ENCODE measurements around the gene SS18L1.

SS18L1 gene

DNA sequence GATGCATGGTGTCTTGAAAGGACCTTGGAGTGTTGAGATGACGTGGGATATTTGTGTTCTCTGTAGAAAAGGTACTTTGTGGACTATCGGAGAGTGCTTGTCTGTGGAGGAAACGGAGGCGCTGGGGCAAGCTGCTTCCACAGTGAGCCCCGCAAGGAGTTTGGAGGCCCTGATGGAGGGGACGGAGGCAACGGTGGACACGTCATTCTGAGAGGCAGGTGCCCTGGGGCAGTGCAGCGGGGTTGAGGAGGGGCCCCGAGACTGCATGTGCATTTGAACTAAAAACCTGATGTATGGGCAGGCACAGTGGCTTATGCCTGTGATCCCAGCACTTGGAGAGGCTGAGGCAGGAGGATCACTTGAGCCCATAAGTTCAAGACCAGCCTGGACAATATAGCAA is 52.2 kb downstream of the SS18L1 start:
- DNase-seq (ENCODE audit: low read depth): no peak

DNA sequence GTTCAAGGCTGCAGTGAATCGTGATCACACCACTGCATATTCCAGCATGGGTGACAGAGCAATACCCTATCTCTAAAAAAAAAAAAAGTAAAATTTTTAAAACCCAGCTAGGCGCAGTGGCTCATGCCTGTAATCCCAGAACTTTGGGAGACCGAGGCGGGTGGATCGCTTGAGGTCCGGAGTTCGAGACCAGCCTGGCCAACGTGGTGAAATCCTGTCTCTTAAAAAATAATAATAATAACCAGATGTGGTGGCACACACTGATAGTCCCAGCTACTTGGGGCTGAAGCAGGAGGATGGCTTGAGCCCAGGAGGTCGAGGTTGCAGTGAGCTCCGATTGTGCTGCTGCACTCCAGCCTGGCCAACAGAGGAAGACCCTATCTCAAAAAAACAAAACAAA is 52.7 kb downstream of the SS18L1 start:
- DNase-seq (ENCODE audit: low read depth): no peak

DNA sequence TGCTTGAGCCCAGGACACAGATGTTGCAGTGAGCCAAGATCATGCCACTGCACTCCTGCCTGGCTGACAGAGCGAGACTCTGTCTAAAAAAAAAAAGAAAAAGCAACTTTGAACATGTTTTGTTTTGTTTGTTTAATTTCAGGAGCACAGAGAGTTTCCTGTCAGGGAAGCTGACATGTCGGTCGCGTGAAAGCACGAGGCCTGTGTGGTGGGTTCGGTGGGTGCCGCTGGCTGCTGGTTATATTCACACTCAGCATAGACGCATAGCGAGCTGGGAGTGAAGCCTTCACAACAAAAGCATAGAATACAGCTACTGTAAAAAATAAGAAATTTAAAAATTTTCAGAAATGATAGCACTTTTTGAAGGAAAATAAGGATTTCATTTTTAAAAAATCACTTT is 53.7 kb downstream of the SS18L1 start:
- no peak for DNase-seq (ENCODE audit: low read depth)

DNA sequence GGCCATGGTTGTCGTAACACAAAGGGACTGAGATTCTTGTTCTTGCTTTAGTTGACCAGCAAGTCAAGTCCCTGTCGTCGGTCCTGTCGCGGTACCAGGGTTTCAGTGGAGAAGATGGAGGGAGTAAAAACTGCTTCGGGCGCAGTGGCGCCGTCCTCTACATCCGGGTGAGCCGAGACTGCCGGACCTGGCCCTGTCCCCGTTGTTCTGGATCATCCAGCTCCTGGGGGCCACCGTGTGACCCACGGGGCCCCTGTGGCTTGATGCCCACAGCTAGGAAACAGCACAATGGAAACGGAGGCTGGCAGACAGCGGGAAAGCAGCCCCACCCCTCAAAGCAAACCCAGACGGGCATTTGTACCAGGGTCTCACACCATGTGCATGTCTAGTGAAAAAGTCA is 54.2 kb downstream of the SS18L1 start:
- DNase-seq (ENCODE audit: low read depth): no peak

DNA sequence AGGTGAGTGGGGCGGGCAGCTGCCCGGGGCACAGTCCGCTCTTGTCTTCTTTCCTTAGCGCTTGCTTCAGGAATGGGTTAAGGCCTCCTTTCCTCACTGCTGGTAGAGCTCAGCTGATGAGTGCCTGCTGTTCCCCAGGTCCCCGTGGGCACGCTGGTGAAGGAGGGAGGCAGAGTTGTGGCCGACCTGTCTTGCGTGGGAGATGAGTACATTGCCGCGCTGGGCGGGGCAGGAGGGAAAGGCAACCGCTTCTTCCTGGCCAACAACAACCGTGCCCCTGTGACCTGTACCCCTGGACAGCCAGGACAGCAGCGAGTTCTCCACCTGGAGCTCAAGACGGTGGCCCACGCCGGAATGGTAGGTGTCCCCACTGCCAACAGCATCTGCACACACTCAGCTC is 54.9 kb downstream of the SS18L1 start:
- no peak for DNase-seq (ENCODE audit: low read depth)

DNA sequence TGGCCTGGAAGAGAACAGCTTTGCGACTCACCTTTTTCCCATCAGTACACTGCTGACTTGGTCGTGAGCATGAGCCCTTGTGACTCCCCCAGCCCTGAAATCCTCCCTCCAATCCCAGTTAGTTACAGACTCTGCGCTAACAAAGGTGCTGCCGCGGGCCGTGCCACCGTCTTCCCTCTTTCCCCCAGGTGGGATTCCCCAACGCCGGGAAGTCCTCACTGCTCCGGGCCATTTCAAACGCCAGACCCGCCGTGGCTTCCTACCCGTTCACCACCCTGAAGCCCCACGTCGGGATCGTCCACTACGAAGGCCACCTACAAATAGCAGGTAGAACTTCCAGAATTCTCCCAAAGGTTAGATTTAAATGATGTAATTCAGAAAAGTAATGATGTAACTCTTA is 55.4 kb downstream of the SS18L1 start:
- no peak for DNase-seq (ENCODE audit: low read depth)

DNA sequence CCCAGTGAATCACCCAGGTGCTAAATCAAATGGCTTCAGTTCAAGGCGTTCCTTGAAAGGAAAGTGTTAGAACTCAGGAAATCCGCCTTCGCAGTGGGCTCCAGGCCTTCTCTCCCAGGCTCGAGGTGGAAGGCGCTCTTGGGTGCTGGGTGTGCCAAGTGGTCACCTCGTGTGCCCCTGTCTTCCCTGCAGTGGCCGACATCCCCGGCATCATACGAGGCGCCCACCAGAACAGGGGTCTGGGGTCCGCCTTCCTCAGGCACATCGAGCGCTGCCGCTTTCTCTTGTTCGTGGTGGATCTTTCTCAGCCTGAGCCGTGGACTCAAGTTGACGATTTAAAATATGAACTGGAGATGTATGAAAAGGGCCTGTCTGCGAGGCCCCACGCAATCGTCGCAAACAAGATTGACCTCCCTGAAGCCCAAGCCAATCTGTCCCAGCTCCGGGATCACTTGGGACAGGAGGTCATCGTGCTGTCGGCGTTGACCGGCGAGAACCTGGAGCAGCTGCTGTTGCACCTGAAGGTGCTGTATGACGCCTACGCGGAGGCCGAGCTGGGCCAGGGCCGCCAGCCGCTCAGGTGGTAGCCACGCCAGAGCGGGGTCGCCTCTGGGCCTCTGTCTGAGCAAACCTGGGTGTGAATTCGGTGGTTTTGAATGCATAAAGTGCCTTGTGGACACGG is 57.1 kb downstream of the SS18L1 start:
- no peak for DNase-seq (ENCODE audit: low read depth)

DNA sequence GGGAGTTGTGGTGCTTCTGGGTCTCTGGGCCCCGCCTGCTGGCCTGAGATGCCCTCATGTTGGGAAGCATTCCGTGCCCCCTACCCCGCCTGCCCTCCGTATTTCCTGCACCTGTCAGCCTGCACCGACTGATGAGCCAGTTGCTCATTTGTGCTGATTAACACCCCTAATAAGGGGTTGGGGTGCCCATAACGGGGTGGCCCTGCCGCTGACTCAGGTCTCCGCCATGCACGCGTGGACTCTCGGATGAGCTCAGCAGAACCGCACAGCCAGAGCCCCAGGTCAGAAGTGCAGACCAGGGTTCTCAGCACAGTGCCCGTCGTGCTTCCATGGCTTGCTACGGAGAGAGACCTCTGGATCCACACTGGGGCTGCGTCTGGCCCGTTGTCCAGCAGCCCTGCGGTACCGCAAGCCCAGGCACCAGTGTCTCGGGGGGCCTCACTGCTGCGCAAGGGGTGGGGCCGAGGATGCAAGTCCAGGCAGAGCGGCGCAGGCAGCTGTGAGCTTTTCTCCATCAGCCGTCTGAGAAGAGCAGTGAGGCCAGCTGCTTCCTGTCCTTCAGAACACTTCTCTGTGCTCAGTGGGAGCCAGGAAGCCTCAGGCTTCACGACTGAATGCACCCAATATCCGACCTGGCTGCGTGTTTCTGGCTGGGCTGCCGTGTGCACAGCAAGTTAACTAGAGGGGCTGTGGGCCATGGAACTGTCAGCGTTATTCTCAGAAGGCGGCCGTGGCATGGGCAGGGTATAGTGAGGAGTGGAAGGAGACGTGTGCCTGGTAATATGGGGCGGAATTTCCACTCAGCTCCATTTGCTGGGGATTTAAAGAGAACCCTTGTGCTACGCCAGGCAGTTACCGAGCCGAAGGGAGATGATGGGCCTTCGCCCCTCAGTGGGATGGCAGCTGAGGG is 57.9 kb downstream of the SS18L1 start:
- no peak for DNase-seq (ENCODE audit: low read depth)

DNA sequence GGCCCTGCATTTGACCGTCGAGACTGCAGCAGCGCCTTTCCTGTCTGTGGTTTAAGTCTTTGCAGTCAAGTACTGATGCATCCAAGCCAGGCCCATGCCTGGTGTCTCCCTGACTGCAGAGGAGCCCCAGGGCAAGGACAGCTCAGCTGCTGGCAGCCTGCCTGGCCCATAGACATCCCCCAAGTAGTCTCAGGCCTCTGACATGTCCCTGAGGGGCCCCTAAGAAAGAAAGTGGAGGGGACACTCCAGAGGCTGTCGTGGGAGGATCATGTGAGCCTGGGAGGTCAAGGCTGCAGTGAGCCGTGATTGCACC is 58.5 kb downstream of the SS18L1 start:
- no peak for DNase-seq (ENCODE audit: low read depth)

DNA sequence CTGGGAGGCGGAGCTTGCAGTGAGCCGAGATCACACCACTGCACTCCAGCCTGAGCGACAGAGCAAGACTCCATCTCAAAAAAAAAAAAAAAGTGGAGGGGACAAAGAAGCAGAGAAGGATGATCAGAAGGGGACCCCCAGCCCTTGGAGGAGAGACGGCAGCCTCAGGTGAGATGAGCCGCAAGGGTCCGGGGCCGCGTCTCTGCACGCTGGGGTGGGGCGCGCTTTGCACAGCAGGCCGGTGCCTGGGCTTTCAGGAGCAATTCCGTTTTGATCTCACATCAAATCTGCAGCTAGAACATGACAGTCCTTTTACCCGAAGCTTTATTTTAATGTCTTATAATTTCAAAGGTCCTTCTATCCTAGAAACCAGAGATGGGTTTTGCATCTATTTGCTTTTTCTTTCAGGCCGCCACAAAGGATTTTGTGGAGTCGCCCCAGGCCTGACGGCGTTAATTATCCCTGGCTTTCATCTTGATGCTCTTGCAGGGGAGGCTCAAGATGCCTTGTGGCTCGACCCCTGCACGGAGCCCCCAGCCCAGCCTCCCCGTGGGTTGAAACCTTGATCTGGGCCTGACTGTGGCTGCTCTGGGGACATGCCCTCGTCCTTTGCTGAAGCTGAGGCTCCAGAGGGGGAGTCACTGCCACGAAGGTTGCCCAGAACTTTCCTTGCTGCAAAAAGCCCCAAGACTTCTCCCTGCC is 59.3 kb downstream of the SS18L1 start:
- no peak for DNase-seq (ENCODE audit: low read depth)

DNA sequence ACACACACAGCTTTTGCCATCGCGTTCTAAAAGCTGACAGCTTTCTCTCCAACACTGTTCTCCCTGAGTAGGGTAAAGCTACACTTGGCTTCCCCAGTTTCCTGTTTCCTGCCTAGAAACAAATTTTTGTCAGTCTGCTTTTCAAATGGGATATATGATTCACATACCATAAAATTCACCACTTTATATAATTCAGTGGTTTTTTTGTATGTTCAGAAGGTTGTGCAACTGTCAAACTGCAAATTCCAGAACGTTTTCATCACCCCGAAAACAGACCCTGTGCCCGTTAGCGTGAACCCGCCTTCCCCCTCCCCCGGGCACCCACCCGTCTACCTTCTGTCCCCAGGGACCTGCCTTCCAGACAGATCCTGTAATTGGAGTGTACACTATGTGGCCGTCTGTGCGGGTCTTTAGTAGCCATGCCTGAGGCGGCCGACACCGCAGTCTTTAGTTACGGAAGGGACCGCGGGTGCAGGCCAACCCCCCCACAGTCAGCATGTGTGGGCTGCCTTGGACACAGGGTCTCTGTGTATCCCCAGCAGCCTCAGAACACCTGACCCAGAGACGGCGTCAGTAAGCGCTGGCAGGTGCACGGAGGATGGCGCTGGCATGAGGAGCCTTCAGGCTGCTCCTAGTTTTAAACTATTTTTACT is 59.9 kb downstream of the SS18L1 start:
- DNase-seq (ENCODE audit: low read depth): no peak

DNA sequence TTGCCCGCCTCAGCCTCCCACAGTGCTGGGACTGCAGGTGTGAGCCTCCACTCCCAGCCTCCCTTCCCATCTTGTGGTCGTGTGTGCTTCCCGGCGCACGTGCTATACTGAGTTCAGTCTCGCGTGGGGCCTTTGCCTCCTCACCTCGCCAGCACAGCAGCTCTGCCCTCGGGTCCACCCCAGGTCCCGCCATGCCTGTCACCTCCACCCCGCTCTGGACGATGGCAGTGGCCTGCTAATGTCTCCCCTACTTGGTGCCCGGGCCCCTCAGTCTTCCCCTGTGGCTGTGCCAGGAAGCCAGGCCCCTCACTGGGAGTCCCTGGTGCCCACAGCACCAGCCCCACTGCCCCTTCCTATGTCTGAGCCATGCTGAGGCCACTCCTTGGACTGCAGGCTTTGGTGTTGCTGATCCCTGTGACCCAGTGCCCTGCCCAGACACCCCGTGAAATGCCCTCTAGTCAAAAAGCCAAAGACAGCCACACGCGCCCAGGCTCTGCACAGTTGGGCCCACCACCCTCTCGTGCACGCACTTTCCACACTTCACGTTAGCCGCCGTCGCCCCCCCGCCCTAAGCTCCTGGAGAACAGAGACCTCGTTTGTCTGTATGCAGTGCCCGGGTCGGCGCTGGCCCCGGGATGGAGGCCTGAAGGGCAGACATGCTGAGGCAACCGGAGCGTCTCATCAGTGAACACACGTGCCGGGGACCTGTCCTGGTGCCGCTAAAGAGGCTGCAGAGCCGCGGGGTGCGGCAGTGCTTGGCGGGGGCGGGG is 62.2 kb downstream of the SS18L1 start:
- DNase-seq (ENCODE audit: low read depth): no peak

DNA sequence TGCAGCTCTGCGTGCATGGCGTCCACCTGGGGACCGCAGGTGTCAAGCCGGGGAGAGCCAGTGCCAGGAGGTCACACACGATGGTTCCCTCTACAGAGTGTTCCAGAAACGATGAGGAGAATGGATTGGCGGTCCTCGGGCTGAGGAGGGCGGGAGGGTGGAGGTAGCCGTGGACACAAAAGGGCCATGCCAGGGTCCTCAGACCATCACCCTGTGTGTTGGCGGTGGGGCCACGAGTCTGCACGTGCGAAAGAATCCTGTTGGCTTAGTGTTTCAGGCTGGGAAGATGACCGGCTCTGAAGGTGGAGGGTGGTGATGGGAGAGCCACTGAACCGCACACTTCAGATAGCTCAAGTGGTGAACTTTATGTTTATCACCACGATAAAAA is 62.8 kb downstream of the SS18L1 start:
- DNase-seq (ENCODE audit: low read depth): no peak

DNA sequence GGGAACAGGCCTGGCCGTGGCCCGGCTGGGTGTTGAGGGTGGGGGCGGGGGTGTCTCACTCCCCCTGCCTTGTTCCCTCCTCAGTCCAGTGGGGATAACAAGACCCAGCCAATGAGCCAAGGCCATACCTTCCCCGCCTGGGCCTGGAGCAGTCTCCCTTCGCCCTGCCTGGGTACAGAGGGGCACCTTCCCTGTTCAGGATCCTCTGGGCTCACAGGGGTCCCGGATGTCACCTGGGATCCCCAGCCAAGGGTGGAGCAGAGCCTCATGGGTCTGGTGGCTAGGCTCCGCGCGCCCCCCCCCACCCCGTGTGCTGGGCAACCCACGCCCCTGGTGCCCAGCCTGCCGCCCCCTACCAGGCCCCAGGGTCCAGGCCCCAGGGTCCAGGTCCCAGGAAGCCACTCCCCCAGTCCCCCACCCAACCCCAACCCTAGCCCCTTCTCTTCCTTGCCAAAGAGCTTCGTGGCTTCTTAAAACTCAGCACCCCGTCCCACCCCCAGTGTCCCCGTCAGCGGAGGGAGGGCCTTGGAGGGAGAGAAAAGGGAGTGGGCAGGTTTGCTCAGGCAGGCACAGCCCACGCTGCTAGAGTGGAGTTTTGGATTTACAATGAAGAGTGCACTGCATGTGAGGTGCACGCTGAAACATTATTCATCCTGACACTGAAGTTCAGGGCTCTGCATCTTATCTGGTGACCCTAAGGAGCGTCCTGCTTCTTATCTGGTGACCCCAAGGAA is 64.7 kb downstream of the SS18L1 start:
- no peak for DNase-seq (ENCODE audit: low read depth)

DNA sequence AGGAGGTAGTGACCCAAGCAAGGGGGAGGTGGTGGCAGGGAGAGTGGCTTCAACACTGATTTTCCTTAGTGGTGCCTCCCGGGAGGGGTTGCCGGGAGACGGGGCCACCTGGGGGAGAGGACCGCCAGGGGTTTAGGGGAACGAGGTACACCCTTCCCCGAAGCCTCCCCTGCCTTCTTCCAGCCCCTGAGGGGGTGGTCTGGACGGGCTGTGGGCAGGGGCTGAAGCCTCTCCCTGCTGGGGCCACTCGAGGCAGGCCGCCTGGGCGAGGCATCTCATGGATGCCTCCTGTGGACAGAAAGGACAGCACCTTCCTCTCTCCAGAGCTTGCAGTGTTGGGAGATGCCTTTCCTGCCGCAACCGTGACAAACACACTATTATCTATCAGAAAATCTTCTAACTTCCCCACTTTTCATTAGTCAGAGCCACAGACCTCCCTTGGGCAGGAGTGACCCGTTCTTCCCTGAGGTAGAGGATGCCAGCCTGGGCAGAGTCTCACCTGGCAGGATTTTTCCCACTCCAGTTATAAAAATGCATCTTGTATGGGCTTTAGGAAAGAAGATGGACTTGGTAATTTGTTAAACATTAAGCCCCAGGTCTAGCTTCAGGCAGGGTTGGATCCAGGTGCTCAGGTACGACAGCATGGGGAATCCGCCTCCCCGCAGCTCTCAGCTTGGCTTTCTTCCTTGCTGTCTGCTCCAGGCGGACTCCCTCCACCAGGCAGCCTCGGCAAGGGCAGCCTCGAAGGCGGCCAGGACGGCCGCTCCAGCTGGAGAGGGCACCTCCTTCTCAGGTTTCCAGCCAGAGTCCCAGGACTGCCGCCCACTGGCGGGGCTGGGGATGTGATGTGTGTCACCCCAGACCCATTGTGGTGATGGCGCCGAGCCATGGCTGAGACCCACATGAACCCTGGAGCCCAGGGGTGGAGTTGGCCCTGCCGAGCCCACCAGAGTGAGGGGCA is 65.5 kb downstream of the SS18L1 start:
- DNase-seq (ENCODE audit: low read depth): no peak

DNA sequence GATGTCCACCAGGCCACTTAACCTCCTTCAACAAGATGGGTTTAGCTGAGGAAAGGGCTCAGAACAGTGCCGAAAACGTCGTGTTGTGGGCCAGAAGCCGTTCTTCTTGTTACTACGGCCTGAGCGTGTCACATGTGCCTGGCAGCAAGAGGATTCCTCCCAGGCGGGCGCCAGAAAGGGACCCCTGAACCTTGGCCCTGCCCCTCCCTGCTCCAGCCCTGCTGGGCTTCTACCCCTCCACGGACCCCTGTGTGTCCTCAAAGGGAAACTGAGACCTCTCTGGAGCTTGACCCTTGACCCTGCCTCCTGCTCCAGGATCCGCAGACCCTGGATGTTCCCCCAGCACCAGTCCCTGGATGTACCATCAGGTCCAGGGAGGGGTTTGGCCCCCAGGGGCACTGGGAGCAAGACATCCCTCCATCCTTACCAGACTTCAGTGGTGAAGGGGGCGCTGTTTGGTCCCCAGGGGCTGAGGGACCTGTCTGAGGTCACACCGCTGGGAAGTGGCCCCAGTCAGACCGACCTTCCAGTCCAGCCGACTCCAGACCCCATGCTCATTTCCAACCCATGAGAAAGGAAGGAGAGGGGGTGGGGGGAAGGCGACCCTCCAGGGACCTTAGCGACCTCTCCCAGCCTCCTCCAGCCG is 66.4 kb downstream of the SS18L1 start:
- DNase-seq (ENCODE audit: low read depth): no peak

DNA sequence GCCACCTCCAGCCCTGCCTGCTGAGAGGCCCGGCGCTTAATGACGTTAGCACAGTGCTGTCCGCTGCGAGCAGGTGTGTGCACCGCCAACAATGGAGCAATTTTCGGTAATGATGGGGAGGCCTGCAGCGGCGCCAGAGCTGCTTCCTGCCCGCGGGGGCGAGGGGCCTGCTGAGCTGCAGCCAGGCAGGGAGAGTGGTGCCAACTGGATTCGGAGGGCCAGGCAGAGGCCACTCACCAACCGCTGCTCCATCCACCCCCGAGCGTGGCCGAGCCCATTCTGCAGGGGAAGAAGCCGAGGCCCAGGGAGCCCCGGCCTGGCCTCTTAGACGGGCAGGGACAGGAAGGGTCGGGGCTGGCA is 66.9 kb downstream of the SS18L1 start:
- DNase-seq (ENCODE audit: low read depth): no peak

DNA sequence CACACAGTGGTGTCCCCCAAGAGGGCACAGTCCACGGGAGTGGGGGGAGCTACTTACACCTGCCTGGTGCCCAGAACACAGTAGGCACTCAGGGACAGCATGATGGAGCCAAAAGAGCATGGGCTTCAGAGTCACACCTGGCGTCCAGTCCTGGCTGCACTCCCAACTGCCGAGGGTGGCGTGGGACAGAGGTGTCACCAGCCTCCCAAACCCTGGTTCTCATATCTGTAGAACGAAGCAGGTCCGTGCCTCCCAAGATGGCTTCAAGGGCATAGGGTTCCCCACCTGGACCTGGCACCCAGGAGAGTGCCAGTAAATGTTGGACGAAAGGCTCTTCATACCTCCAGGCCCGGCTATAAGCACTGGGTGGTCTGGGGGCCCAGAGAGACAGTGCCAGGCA is 67.6 kb downstream of the SS18L1 start:
- no peak for DNase-seq (ENCODE audit: low read depth)

DNA sequence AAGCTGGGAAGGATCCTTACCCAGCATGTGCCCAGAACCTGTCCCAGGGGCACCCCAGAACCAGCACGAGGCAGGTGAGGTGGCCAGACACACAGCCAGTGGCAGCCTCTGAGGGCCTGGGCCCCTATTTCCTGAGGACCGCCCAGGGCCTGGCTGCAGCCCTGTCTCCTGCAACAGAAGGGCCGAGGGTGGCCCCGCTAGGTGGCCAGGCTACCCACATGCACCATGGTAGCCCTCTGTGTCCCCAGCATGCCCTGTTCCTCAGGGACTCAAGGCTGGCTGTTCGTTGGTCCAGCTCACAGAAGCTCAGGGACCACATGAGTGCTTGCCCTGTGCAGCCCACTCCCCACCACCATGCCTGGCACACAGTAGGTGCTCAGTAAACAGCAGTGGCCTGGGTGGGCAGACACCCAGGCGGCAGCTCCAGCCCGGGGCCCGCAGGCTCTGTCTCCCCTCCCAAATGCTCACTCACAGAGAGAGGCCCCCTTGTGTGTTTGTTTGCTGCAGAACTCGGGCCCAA is 68.3 kb downstream of the SS18L1 start:
- DNase-seq (ENCODE audit: low read depth): no peak

All from GM04504 (cell line).